Activated naive CD4-positive, alpha-beta T cell treated with anti-CD3 and anti-CD28 coated beads for 36 hours (primary cell): Measurements from ENCODE around the gene NRG3. TPM values are rescaled to one million over a fixed set of nuclear protein-coding genes. Genes with fewer than 3 reads are reported as not detected.

Source experiments
- CTCF ChIA-PET: fragments of 350-600 bp; sonication (Branson Sonifier 250); formaldehyde crosslinking; loops from one replicate; lab custom pipeline; 2021; ENCODE audit warnings: antibody characterized with exemption; lab: Charles Lee
- DNase-seq: peaks from one replicate; pipeline ENCODE4 v3.0.0-alpha.2; 2020
- H3K27ac Mint-ChIP-seq: one replicate; pipeline ENCODE4 v1.8.0; 2021; ENCODE audit warnings: mild to moderate bottlenecking, mixed read lengths
- H3K27me3 Mint-ChIP-seq: one replicate; pipeline ENCODE4 v1.8.0; 2021; ENCODE audit warnings: low read depth, mixed read lengths
- H3K36me3 Mint-ChIP-seq: one replicate; pipeline ENCODE4 v1.8.0; 2021; ENCODE audit warnings: low read depth, mixed read lengths
- H3K4me1 Mint-ChIP-seq: one replicate; pipeline ENCODE4 v1.8.0; 2021; ENCODE audit warnings: low read depth, mixed read lengths
- H3K4me3 Mint-ChIP-seq: one replicate; pipeline ENCODE4 v1.8.0; 2021; ENCODE audit warnings: mild to moderate bottlenecking, moderate library complexity, mixed read lengths
- H3K9me3 Mint-ChIP-seq: one replicate; pipeline ENCODE4 v1.8.0; 2021; ENCODE audit warnings: mixed read lengths
- intact Hi-C: fragments of 100-400 bp; cut with micrococcal nuclease; formaldehyde crosslinking; loops from one replicate; pipeline ENCODE4 v1.15.1; 2023
- total RNA-seq, 2 experiments: library from RNA; stranded (reverse); gene quantifications; one replicate each; pipeline ENCODE4 v1.2.3, GENCODE V29; 2021

Gene NRG3
- total RNA-seq, 2 experiments from 2014 or later: not detected

DNA sequence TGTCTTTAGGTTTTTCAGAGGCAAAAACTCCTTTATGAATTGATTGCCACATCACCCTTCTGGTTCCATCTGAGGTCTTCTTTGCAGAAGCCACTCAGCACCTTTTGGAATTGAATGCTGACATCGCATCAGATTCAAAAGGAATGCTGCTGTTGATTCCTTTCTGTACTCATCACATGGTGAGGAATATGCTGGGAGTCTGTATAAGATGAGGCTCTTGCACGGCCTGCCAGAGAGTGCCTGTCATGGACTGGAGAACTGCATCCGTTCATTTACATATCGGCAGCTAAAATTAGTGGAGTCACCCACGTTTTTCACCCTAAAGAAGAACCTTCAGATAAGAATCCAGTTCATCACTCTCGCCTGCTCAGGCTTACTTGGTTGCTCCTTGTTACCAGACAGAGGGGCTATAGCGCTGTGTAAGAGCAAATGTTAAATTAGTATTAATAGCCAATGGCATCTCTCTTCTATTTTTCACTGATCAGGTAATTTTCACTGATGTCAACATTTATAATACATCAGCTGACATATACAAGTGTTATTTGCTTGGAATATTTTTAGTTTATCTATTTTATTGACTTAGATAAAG is 14.3 kb downstream of the NRG3 start:
- CTCF ChIA-PET: no interaction called here
- Mint-ChIP-seq H3K27ac (no peak overlapping the region), H3K4me1 (no peaks in the 10 kb centered on the region)

DNA sequence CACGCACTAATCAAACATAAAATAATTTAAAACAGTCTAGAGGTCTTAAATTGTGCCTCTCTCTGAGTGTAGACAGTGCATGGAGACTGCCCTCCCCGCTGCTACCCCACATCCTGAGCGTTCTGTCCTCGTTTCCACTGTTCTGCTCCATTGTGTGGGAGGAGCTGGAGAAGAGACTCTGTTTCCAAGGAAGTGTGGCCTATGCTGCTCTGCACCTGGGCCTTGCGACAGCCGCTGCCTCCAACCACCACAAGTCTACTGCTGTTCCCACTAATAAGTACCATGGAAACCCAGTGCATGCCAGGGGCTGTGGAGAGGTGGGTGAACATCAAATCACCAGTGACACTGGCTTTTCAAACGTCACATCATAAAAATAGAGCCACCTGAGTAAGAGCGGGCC is 19.6 kb downstream of the NRG3 start:
- CTCF ChIA-PET: no interaction called here
- Mint-ChIP-seq H3K9me3 (peaks cover 2% of the 10 kb centered on the region), H3K4me3 (no peak overlapping the region), H3K36me3 (no peaks in the 10 kb centered on the region), H3K27me3 (peaks cover 10% of the 10 kb centered on the region), H3K4me1 (no peaks in the 10 kb centered on the region), H3K27ac (no peak overlapping the region)
- DNase-seq: no peak
- intact Hi-C loops: no loop called here

More for the DNA sequence above, 14.3 kb downstream of the NRG3 start:
- intact Hi-C loops: no loop called here
- Mint-ChIP-seq H3K4me3 (no peak overlapping the region), H3K9me3 (peaks cover 2% of the 10 kb centered on the region), H3K36me3 (no peaks in the 10 kb centered on the region), H3K27me3 (peaks cover 11% of the 10 kb centered on the region)
- no peak for DNase-seq

DNA sequence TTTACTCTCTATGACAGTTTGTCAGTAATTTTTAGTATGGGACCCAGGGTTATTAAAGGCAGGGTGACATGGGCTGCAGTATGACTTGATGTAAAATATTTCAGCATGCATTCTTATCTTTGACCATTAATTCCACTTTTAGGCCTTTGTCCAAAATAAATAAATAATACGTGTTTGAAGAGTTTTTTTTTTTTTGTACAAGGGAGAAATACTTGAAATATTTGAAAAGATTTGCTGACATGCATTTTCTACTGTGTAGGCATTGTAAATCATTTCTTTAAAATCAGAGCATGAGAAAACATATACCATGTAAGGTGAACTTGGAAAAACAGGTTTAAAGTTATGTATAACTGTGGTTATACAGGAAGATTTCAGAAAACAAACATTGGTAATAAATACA is 23.5 kb downstream of the NRG3 start:
- H3K4me1 Mint-ChIP-seq: no peaks in the 10 kb centered on the region
- no peak overlapping the region for H3K4me3 Mint-ChIP-seq
- H3K9me3 Mint-ChIP-seq: no peaks in the 10 kb centered on the region
- no peaks in the 10 kb centered on the region for H3K36me3 Mint-ChIP-seq
- H3K27me3 Mint-ChIP-seq: peaks cover 6% of the 10 kb centered on the region
- no peak overlapping the region for H3K27ac Mint-ChIP-seq
- intact Hi-C loops: no loop called here
- DNase-seq: no peak
- CTCF ChIA-PET: interaction anchor here (0.7 kb wide), 1 partner anchor 59 kb away, joined by 5 read pairs; no protein-coding TSS in a partner anchor

DNA sequence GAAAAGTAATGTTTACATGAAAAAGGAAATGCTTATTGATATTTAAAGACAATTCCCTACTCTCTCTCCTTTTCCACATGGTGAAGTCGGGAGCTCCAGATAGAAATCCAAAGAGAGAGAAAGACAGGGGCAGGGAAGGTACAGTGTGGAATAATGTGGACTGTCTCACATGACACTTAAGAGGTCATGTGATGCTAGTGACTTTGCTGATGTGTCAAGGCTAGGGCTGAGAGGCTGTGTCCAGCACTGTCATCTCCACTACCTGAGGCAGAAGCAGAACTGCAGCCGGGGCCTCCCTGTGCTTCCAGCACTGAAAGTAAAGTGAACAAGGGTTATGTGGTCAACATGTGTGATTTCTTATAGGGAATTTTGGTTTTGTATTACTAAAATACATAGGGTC is 26.0 kb downstream of the NRG3 start:
- Mint-ChIP-seq H3K27me3 (peaks cover 6% of the 10 kb centered on the region), H3K27ac (no peak overlapping the region), H3K9me3 (no peaks in the 10 kb centered on the region), H3K4me3 (no peak overlapping the region), H3K36me3 (no peaks in the 10 kb centered on the region), H3K4me1 (no peaks in the 10 kb centered on the region)
- DNase-seq: no peak
- intact Hi-C loops: no loop called here
- CTCF ChIA-PET: no interaction called here

DNA sequence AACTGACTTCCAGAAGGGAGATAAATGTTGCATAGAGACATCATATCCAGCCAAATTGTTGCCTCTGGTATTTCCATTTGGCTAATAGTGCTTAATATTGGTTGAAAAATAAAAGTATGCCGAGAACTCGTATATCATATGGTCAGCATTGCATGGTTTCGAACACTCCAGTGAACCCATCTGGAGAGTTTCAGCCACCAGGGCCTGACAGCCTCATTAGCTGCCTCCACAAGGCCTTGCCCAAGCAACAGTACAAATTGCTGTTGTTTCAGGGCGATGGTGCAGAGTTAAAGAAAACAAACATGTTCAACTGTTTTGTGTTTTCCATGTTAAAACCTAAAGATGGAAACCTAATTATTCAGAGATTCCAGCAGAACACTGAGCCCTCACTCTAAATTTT is 28.5 kb downstream of the NRG3 start:
- no peak for DNase-seq
- Mint-ChIP-seq H3K9me3 (no peaks in the 10 kb centered on the region), H3K36me3 (no peaks in the 10 kb centered on the region), H3K27ac (no peak overlapping the region), H3K4me1 (no peaks in the 10 kb centered on the region), H3K27me3 (peaks cover 3% of the 10 kb centered on the region), H3K4me3 (no peak overlapping the region)
- CTCF ChIA-PET: no interaction called here
- intact Hi-C loops: no loop called here

DNA sequence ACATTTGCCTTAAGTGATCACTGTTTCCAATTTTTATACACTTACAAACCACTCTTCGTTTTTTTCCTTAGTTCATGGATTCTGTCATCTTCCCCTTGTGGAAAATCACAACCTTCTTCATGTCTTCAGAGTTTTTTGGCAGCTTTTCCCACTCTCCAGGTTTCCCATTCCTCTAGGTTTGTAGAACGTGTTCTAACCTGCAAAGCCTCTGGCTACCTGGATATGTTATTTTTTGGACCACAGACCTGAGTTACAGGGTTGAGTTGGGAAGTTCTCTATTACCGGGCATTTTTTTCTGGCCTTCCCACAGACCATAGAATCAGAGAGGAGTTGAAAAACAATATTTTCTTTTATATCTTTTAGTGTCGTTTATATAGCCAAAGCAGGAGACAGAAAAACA is 30.2 kb downstream of the NRG3 start:
- Mint-ChIP-seq H3K27ac (no peak overlapping the region), H3K9me3 (no peaks in the 10 kb centered on the region), H3K4me1 (no peaks in the 10 kb centered on the region), H3K4me3 (no peak overlapping the region), H3K36me3 (no peaks in the 10 kb centered on the region), H3K27me3 (peaks cover 3% of the 10 kb centered on the region)
- intact Hi-C loops: no loop called here
- DNase-seq: no peak
- CTCF ChIA-PET: no interaction called here

DNA sequence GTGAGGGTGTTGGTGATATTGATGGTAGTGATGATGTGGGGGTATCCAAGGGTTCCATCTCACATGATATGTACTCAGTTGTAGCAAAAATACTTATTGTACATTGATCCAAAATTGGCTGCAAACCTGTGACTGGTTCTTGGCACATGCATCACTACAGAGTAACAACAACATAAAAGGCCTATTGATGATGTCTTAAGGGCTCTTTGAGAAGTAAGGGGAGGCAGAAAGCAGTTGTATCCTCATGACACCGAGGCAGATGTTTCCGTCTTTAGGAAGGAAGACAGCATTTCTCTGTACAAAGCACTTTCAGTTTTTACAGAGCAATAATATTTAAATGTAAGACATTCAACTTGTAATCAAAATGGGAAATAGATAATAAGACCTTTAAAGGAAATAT is 34.5 kb downstream of the NRG3 start:
- peaks cover 3% of the 10 kb centered on the region for H3K27me3 Mint-ChIP-seq
- CTCF ChIA-PET: no interaction called here
- H3K9me3 Mint-ChIP-seq: no peaks in the 10 kb centered on the region
- no peaks in the 10 kb centered on the region for H3K36me3 Mint-ChIP-seq
- DNase-seq: no peak
- H3K27ac Mint-ChIP-seq: no peak overlapping the region
- no peak overlapping the region for H3K4me3 Mint-ChIP-seq
- intact Hi-C loops: no loop called here
- H3K4me1 Mint-ChIP-seq: no peaks in the 10 kb centered on the region

DNA sequence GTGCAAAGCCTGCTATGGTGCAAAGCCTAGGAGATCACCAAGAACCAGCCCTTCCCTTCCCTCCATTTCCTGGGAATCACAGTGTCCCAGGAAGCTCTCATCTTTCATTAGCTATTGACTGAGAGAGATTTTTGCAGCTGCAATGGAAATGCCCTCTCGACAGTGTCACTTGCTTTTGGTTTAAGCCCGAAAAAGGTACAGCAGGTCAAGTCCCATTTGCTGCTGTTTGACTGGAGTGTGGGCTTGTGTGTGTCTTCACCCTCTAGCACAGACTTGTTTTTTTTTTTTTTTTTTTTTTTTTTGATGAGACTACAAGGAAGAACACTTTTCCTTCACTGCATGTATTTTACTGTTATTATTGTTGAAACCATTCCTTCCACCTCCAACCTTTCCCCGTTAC is 36.3 kb downstream of the NRG3 start:
- H3K36me3 Mint-ChIP-seq: no peaks in the 10 kb centered on the region
- CTCF ChIA-PET: no interaction called here

DNA sequence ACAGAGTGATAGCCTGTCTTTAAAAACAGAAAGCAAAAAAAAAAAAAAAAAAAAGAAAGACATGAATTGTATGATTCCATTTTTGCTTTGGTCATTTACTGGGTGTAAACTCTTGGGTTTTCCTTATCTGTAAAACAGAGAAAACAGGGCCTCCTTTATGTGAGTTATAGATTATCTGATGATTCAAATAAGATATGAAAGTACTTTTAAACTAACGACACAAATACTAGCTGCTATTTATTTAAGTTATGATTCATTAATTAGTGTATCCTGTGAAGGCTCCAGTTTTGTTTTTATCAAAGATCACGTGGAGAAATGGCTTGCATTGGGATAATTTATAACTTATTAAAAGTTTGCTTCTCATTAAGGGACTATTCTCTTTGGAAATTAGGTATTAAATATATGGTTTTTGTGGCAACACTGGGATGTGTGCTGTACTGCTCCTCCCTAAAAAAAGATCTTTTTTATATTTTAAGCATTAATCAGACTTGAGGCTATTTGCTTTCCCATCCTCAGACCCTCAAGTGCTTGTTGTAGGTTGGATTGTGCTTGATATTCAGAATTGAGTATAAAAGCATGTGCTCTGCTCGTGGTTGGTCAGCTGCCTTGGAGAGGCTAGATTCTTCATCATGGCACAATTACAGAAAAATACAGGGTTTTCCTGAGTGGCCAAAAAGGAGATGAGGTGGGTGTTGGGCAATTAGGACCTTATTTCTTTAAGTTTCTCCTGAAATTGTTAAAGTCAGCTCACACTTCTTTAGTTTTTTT is 39.9 kb downstream of the NRG3 start:
- Mint-ChIP-seq H3K27me3 (no peaks in the 10 kb centered on the region), H3K4me1 (no peaks in the 10 kb centered on the region), H3K9me3 (no peaks in the 10 kb centered on the region), H3K36me3 (no peaks in the 10 kb centered on the region), H3K27ac (no peak overlapping the region), H3K4me3 (no peak overlapping the region)
- CTCF ChIA-PET: no interaction called here
- no peak for DNase-seq
- intact Hi-C loops: no loop called here

More for the DNA sequence above, 36.3 kb downstream of the NRG3 start:
- Mint-ChIP-seq H3K9me3 (no peaks in the 10 kb centered on the region), H3K4me3 (no peak overlapping the region), H3K27me3 (peaks cover 3% of the 10 kb centered on the region), H3K4me1 (no peaks in the 10 kb centered on the region), H3K27ac (no peak overlapping the region)
- intact Hi-C loops: no loop called here
- DNase-seq: no peak

DNA sequence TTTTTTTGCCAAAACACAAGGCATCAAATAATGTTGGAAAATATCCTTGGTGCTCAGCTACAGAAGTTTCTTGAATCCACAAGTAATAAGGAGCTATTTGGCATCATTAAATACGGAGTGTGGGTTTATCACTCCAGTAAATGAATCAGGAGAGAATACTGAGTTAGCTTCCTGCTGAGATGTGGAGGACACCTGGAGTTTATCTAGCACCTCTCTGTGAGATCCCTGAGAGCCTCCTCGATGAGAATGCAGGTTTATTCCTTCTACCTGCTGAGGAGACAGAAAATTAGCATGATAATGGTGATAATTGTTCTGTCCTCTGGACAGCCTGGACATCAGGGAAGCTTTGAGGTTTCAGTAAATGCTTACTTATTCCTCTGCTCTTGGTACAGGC is 40.5 kb downstream of the NRG3 start:
- Mint-ChIP-seq H3K9me3 (no peaks in the 10 kb centered on the region), H3K4me1 (no peaks in the 10 kb centered on the region), H3K4me3 (no peak overlapping the region)

DNA sequence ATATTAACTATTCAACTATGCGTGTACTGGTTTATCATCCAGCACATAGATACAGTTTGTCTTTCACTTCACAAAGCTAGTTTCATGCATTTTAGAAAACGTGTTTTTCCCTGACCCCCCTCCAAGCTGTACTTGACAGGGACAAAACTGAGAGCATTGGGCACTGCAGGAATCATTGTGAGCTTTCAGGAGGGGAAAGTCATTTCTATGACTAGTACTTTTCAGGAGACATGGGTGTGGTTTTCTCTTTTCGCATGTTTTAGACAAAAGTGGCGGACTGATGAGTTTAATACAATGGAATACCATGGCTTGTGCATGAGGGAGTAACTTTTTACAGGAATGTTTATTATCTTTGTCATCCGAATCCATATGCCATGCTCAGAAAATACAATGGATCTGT is 42.7 kb downstream of the NRG3 start:
- CTCF ChIA-PET: no interaction called here
- intact Hi-C loops: no loop called here
- Mint-ChIP-seq H3K27ac (no peak overlapping the region), H3K4me1 (no peaks in the 10 kb centered on the region), H3K36me3 (no peaks in the 10 kb centered on the region), H3K4me3 (no peak overlapping the region), H3K27me3 (no peaks in the 10 kb centered on the region), H3K9me3 (no peaks in the 10 kb centered on the region)
- no peak for DNase-seq

More for the DNA sequence above, 40.5 kb downstream of the NRG3 start:
- Mint-ChIP-seq H3K36me3 (no peaks in the 10 kb centered on the region), H3K27ac (no peak overlapping the region), H3K27me3 (no peaks in the 10 kb centered on the region)
- intact Hi-C loops: no loop called here
- no peak for DNase-seq
- CTCF ChIA-PET: no interaction called here

DNA sequence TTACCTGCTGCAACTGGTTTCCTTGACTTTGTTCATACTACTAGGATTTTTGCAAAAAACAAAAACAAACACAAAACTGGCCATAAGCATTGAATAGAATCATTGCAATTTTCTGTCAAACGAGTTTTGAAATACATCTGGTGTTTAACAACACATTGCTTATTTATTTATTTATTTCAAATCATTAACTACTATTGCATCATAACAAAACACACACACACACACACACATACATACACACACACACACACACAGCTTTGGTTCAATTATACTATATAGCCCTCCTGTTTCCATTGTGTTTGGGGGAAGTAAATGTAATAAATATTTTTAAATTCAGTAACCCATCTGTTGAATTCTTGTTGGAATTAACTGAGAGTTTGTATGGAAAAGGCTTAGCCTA is 43.8 kb downstream of the NRG3 start:
- Mint-ChIP-seq H3K4me3 (no peak overlapping the region), H3K9me3 (no peaks in the 10 kb centered on the region), H3K27ac (no peak overlapping the region), H3K36me3 (no peaks in the 10 kb centered on the region), H3K27me3 (no peaks in the 10 kb centered on the region), H3K4me1 (no peaks in the 10 kb centered on the region)
- CTCF ChIA-PET: no interaction called here
- intact Hi-C loops: no loop called here
- no peak for DNase-seq

DNA sequence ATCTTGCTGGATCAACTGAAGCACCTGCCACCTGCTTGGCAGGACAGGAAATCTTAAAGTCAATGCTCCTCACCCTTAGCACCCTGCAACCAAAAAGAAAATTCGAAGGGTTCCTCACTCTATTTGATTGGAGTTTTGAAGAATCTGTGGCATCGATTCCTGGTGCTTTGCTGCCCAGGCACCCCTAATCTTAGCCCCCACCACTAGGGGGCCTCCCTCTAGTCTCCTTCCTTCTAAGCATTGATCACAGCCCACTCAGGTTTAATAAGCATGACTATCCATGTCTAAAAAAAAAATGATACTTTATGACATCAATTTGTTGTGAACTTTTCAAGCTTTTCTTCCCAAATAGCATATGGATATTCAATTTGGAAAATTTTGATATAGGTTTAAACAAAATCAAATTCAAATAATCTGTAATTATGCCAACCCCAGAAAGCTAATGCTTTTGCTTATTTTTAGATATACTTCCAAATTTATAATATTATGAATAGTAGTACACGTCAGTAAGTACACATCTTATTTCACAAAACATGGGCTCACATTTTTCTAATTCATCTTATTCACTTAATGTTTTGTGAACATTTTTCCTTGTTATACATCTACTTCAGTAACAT is 45.3 kb downstream of the NRG3 start:
- Mint-ChIP-seq H3K36me3 (no peaks in the 10 kb centered on the region), H3K9me3 (no peaks in the 10 kb centered on the region), H3K27me3 (no peaks in the 10 kb centered on the region), H3K27ac (no peak overlapping the region), H3K4me1 (no peaks in the 10 kb centered on the region), H3K4me3 (no peak overlapping the region)
- CTCF ChIA-PET: interaction anchor here (0.7 kb wide), 1 partner anchor 571 kb away, joined by 5 read pairs; no protein-coding TSS in a partner anchor
- DNase-seq: peak; percentile 8
- intact Hi-C loops: no loop called here
